HG03159 (cell line): ENCODE results near the gene ARRB2.

Experiments used
- ATAC-seq: cut with Tn5 transposase; IDR thresholded peaks from one replicate; pipeline ENCODE4 v1.9.1; 2021; ENCODE audit warnings: mild to moderate bottlenecking, moderate library complexity; ENCODE audit not compliant: unreplicated experiment

ARRB2 gene

GRCh38 chr17:4722678-4723240 lies 12.3 kb downstream of the ARRB2 start:
- no peak for ATAC-seq

GRCh38 chr17:4724650-4725049 lies 14.2 kb downstream of the ARRB2 start:
- no peak for ATAC-seq

- no peak for ATAC-seq
Observed at GRCh38 chr17:4725646-4726310, 15.3 kb downstream of the ARRB2 start.

- ATAC-seq = no peak
Observed at GRCh38 chr17:4728124-4728523, 17.7 kb downstream of the ARRB2 start.

GRCh38 chr17:4733073-4733531 lies 22.7 kb downstream of the ARRB2 start:
- no peak for ATAC-seq

- ATAC-seq = no peak
Observed at GRCh38 chr17:4734857-4735475, 24.5 kb downstream of the ARRB2 start.

GRCh38 chr17:4735876-4736651 lies 25.6 kb downstream of the ARRB2 start:
- ATAC-seq = no peak

- ATAC-seq = no peak
Observed at GRCh38 chr17:4738136-4739121, 28.0 kb downstream of the ARRB2 start.

- ATAC-seq = no peak
Observed at GRCh38 chr17:4739122-4740024, 28.9 kb downstream of the ARRB2 start, which contains the start of the genes CXCL16 and ZMYND15. Gene CXCL16 (minus strand): TSS chr17:4739928. CDS start chr17:4739339, 589 bp downstream. Gene ZMYND15 (plus strand): TSS chr17:4739833. CDS start chr17:4740549, 716 bp downstream.

- no peak for ATAC-seq
Observed at GRCh38 chr17:4740025-4740351, 29.6 kb downstream of the ARRB2 start.

GRCh38 chr17:4740584-4740983 lies 30.2 kb downstream of the ARRB2 start:
- no peak for ATAC-seq

GRCh38 chr17:4741544-4741943 lies 31.1 kb downstream of the ARRB2 start:
- ATAC-seq = no peak

- ATAC-seq = no peak
Observed at GRCh38 chr17:4742133-4742532, 31.7 kb downstream of the ARRB2 start.

- no peak for ATAC-seq
Observed at GRCh38 chr17:4742629-4743028, 32.2 kb downstream of the ARRB2 start.

GRCh38 chr17:4743216-4743615 lies 32.8 kb downstream of the ARRB2 start:
- ATAC-seq = no peak

- no peak for ATAC-seq
Observed at GRCh38 chr17:4743898-4744297, 33.5 kb downstream of the ARRB2 start.

- no peak for ATAC-seq
Observed at GRCh38 chr17:4744999-4745969, 34.9 kb downstream of the ARRB2 start.

GRCh38 chr17:4747847-4748246 lies 37.4 kb downstream of the ARRB2 start:
- ATAC-seq = no peak
